Astrocyte (in vitro differentiated cells and primary cell): ENCODE results near the gene SNX27.

Experiments used
- CTCF ChIP-seq: IDR thresholded peaks from 2 replicates; pipeline ENCODE4 v1.5.1; 2011; ENCODE audit warnings: low read depth, mild to moderate bottlenecking, inconsistent platforms, low read length, moderate library complexity; ENCODE audit not compliant: insufficient read depth
- EZH2 ChIP-seq: IDR thresholded peaks from 2 replicates; pipeline ENCODE4 v1.6.1; 2012; ENCODE audit warnings: mild to moderate bottlenecking, low read length, inconsistent platforms; ENCODE audit not compliant: insufficient read depth

GRCh38 chr1:151579436-151580225 lies 32.2 kb upstream of the SNX27 start:
- TF ChIP-seq CTCF, result no peak
- no peak for TF ChIP-seq EZH2
